Measurements from ENCODE around the gene WSCD1. TPM values are rescaled to one million over a fixed set of nuclear protein-coding genes. Genes with fewer than 3 reads are reported as not detected.

The WSCD1 gene
- total RNA-seq, 1 experiment from 2014 or later = 57.0 TPM

DNA sequence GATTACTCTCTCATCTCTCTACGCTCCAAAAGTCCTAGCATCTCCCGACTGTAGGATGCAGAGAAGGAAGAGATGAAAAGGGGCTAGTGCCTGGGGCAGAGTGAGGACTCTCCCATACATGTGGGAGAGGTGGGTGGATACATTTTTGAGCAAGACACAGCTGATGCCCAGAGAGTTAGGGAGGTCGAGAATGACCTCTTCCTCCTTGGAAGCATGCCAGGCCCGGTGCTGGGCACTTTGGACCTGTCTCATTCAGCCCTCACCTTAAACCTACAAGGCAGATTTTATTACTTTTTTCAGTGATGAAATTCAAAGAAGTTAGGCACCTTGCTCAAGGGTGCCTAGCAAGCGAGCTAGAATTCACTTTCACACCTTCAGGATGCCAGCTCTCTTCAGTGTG lies 38.2 kb downstream of the WSCD1 start:
- H3K4me1 ChIP-seq (ENCODE audit: insufficient read depth, low read length) = peaks cover 30% of the 10 kb centered on the region
- no peak overlapping the region for H3K4me3 ChIP-seq (ENCODE audit: low read length)
- CTCF ChIA-PET = no interaction called here
- BruUV-seq (replicated peaks) = no TSS peak
- H3K9ac ChIP-seq (ENCODE audit: low read length) = no peak overlapping the region
- H3K9me2 ChIP-seq (replicated peaks; ENCODE audit: low read length) = no peaks in the 10 kb centered on the region
- H2AFZ ChIP-seq (ENCODE audit: low read length) = no peak overlapping the region
- POLR2A ChIA-PET (ENCODE audit: unreplicated experiment) = no interaction called here
- no peaks in the 10 kb centered on the region for H3F3A ChIP-seq (ENCODE audit: low read length, unreplicated experiment)
- H4K20me1 ChIP-seq (ENCODE audit: low read length) = no peaks in the 10 kb centered on the region
- intact Hi-C loops (cut with micrococcal nuclease) = no loop called here
- ATAC-seq (no peak), DNase-seq (no peak)
- H3K79me2 ChIP-seq (ENCODE audit: low read length) = no peaks in the 10 kb centered on the region
- no peaks in the 10 kb centered on the region for H3K27me3 ChIP-seq (ENCODE audit: low read length)
- peaks cover 24% of the 10 kb centered on the region for H3K36me3 ChIP-seq (ENCODE audit: low read depth, low read length)
- H3K4me2 ChIP-seq (ENCODE audit: low read length) = no peak overlapping the region
- no peaks in the 10 kb centered on the region for H3K9me3 ChIP-seq (ENCODE audit: low read length)
- H3K27ac ChIP-seq (ENCODE audit: low read length) = no peak overlapping the region
- TF ChIP-seq EZH2phosphoT487 (IDR thresholded peaks at IDR 0.05; ENCODE audit: borderline replicate concordance, low read length) = no peak
- TF ChIP-seq, protein P1, sequence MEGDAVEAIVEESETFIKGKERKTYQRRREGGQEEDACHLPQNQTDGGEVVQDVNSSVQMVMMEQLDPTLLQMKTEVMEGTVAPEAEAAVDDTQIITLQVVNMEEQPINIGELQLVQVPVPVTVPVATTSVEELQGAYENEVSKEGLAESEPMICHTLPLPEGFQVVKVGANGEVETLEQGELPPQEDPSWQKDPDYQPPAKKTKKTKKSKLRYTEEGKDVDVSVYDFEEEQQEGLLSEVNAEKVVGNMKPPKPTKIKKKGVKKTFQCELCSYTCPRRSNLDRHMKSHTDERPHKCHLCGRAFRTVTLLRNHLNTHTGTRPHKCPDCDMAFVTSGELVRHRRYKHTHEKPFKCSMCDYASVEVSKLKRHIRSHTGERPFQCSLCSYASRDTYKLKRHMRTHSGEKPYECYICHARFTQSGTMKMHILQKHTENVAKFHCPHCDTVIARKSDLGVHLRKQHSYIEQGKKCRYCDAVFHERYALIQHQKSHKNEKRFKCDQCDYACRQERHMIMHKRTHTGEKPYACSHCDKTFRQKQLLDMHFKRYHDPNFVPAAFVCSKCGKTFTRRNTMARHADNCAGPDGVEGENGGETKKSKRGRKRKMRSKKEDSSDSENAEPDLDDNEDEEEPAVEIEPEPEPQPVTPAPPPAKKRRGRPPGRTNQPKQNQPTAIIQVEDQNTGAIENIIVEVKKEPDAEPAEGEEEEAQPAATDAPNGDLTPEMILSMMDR (conservative IDR thresholded peaks at IDR 0.05; ENCODE audit: low read depth, low read length) = no peak
- TF ChIP-seq EZH2 (IDR thresholded peaks at IDR 0.05; ENCODE audit: low read length, unreplicated experiment) = no peak

DNA sequence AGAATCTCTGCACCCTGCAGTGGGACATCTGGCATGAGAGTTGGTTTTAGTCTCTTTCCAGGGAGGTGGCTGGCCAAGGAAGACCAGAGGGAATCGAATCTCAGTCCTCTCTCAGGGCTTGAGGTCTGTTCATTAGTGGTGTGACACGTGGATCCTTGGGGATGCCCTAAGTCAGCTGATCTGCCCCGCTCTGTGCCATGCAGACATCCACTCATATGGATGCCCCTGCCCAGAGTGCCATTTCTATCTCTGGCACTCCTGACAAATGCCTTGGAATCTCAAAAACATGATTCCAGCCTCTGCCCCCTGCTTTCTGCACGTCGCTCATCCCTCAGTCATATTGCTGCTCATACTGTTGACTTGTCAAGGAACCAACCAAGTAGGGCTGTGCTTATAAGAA lies 38.8 kb downstream of the WSCD1 start:
- intact Hi-C loops (cut with micrococcal nuclease) = no loop called here
- DNase-seq (no peak), ATAC-seq (no peak)
- Histone ChIP-seq H3K9me2 (replicated peaks; ENCODE audit: low read length) (no peaks in the 10 kb centered on the region), H3K4me3 (ENCODE audit: low read length) (no peak overlapping the region), H3K9me3 (ENCODE audit: low read length) (no peaks in the 10 kb centered on the region), H3K36me3 (ENCODE audit: low read depth, low read length) (peaks cover 24% of the 10 kb centered on the region), H4K20me1 (ENCODE audit: low read length) (no peaks in the 10 kb centered on the region), H3K4me1 (ENCODE audit: insufficient read depth, low read length) (peaks cover 30% of the 10 kb centered on the region), H3F3A (ENCODE audit: low read length, unreplicated experiment) (no peaks in the 10 kb centered on the region), H2AFZ (ENCODE audit: low read length) (no peak overlapping the region), H3K4me2 (ENCODE audit: low read length) (no peak overlapping the region), H3K9ac (ENCODE audit: low read length) (no peak overlapping the region), H3K27ac (ENCODE audit: low read length) (0 out of 2 replicates have a peak overlapping the region, but pooled peaks have one; percentile 93), H3K27me3 (ENCODE audit: low read length) (no peaks in the 10 kb centered on the region), H3K79me2 (ENCODE audit: low read length) (no peaks in the 10 kb centered on the region)
- TF ChIP-seq EZH2phosphoT487 (IDR thresholded peaks at IDR 0.05; ENCODE audit: borderline replicate concordance, low read length) (no peak), EZH2 (IDR thresholded peaks at IDR 0.05; ENCODE audit: low read length, unreplicated experiment) (no peak)
- TF ChIP-seq, protein P1 (conservative IDR thresholded peaks at IDR 0.05; ENCODE audit: low read depth, low read length) = no peak
- POLR2A ChIA-PET (ENCODE audit: unreplicated experiment) = no interaction called here
- no TSS peak for BruUV-seq (replicated peaks)
- CTCF ChIA-PET = no interaction called here

DNA sequence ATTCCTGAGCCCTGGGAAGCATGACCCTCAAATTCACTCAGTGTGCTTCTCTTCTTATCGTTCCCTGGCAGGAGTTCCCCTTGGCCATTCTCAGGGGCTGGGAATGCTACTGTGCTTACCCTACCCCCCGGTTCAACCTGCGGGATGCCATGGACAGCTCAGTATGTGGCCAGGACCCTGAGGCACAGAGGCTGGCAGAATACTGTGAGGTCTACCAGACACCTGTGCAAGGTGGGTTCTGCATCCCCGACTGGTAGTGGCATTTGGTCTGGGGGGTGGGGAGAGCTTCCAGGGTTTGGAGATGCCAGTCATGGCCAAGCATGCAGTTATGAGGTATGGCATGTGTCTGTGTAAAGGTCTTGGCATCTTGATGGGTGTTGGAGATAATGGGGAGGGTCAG lies 39.4 kb downstream of the WSCD1 start:
- no peak overlapping the region for H2AFZ ChIP-seq (ENCODE audit: low read length)
- H3K9ac ChIP-seq (ENCODE audit: low read length) = no peak overlapping the region
- H3K4me2 ChIP-seq (ENCODE audit: low read length) = peak overlapping the region; percentile 33; the same call in 1 of the 2 replicates
- ATAC-seq (no peak), DNase-seq (no peak)
- no peaks in the 10 kb centered on the region for H3K9me3 ChIP-seq (ENCODE audit: low read length)
- peaks cover 28% of the 10 kb centered on the region for H3K4me1 ChIP-seq (ENCODE audit: insufficient read depth, low read length)
- intact Hi-C loops (cut with micrococcal nuclease) = no loop called here
- no peaks in the 10 kb centered on the region for H3F3A ChIP-seq (ENCODE audit: low read length, unreplicated experiment)
- H3K27ac ChIP-seq (ENCODE audit: low read length) = peak overlapping the region; percentile 93
- ChIA-PET CTCF (no interaction called here), POLR2A (ENCODE audit: unreplicated experiment) (interaction anchor here (0.6 kb wide), 1 partner anchor 1910 kb away, joined by 3 read pairs; no protein-coding TSS in a partner anchor)
- no TSS peak for BruUV-seq (replicated peaks)
- no peaks in the 10 kb centered on the region for H4K20me1 ChIP-seq (ENCODE audit: low read length)
- H3K79me2 ChIP-seq (ENCODE audit: low read length) = no peaks in the 10 kb centered on the region
- no peak overlapping the region for H3K4me3 ChIP-seq (ENCODE audit: low read length)
- no peaks in the 10 kb centered on the region for H3K27me3 ChIP-seq (ENCODE audit: low read length)
- peaks cover 19% of the 10 kb centered on the region for H3K36me3 ChIP-seq (ENCODE audit: low read depth, low read length)
- no peaks in the 10 kb centered on the region for H3K9me2 ChIP-seq (replicated peaks; ENCODE audit: low read length)
- TF ChIP-seq, protein P1 (conservative IDR thresholded peaks at IDR 0.05; ENCODE audit: low read depth, low read length) = no peak
- TF ChIP-seq EZH2phosphoT487 (IDR thresholded peaks at IDR 0.05; ENCODE audit: borderline replicate concordance, low read length) = no peak
- TF ChIP-seq EZH2 (IDR thresholded peaks at IDR 0.05; ENCODE audit: low read length, unreplicated experiment) = no peak
